ENCODE measurements around the gene PKD1L1. TPM values are rescaled to one million over a fixed set of nuclear protein-coding genes. Genes with fewer than 3 reads are reported as not detected.
A peak's percentile ranks its signal among the peaks of the same experiment; 100 is the strongest.
"Not testable (repeated sequence)": the region's sequence is repeated elsewhere in the genome, so short reads cannot be mapped to it uniquely, and the experiment has no call there.

PKD1L1 gene
- total RNA-seq, 1 experiment from 2014 or later: 0.07 TPM

- CTCF ChIA-PET; POLR2A ChIA-PET; H3K27ac Mint-ChIP-seq; H3K36me3 Mint-ChIP-seq; H3K4me3 Mint-ChIP-seq; DNase-seq (ENCODE audit: low spot score); ATAC-seq; H3K27me3 Mint-ChIP-seq (ENCODE audit: low read depth); H3K4me1 Mint-ChIP-seq: not testable (repeated sequence)
- peaks cover 26% of the 10 kb centered on the region for H3K9me3 Mint-ChIP-seq
- peak; percentile 36; the same call in 1 of the 2 replicates for TF ChIP-seq NFYB (CRISPR knock-in tag; conservative IDR thresholded peaks at IDR 0.05; ENCODE audit: low read depth)
Observed at GRCh38 chr7:47751724-47752123, 196.5 kb downstream of the PKD1L1 start.

GRCh38 chr7:47751043-47751442, 197.2 kb downstream of the PKD1L1 start:
- no peak for DNase-seq (ENCODE audit: low spot score)
- H3K27ac Mint-ChIP-seq: no peak overlapping the region
- peaks cover 26% of the 10 kb centered on the region for H3K9me3 Mint-ChIP-seq
- H3K4me3 Mint-ChIP-seq: no peak overlapping the region
- no peaks in the 10 kb centered on the region for H3K27me3 Mint-ChIP-seq (ENCODE audit: low read depth)
- POLR2A ChIA-PET: no interaction called here
- no peak for ATAC-seq
- no peaks in the 10 kb centered on the region for H3K4me1 Mint-ChIP-seq
- CTCF ChIA-PET: no interaction called here
- TF ChIP-seq ZNF396 (CRISPR knock-in tag; IDR thresholded peaks at IDR 0.05; ENCODE audit: borderline replicate concordance) (no peak), GRHL2 (CRISPR knock-in tag; IDR thresholded peaks at IDR 0.05; ENCODE audit: insufficient replicate concordance, severe bottlenecking) (no peak), PRDM15 (CRISPR knock-in tag; IDR thresholded peaks at IDR 0.05) (no peak), IRF1 (CRISPR knock-in tag; IDR thresholded peaks at IDR 0.05) (no peak), CREB1 (CRISPR knock-in tag; IDR thresholded peaks at IDR 0.05) (no peak), SP1 (CRISPR knock-in tag; conservative IDR thresholded peaks at IDR 0.05) (no peak), USF2 (CRISPR knock-in tag; IDR thresholded peaks at IDR 0.05) (no peak), ATF1 (CRISPR knock-in tag; IDR thresholded peaks at IDR 0.05) (no peak), NFE2L1 (CRISPR knock-in tag; IDR thresholded peaks at IDR 0.05) (no peak), CBFB (CRISPR knock-in tag; IDR thresholded peaks at IDR 0.05; ENCODE audit: low read depth) (no peak), USF1 (CRISPR knock-in tag; IDR thresholded peaks at IDR 0.05) (no peak), JUN (CRISPR knock-in tag; IDR thresholded peaks at IDR 0.05) (no peak), RORB (CRISPR knock-in tag; IDR thresholded peaks at IDR 0.05) (no peak), TEAD4 (CRISPR knock-in tag; IDR thresholded peaks at IDR 0.05) (no peak), ZSCAN18 (CRISPR knock-in tag; IDR thresholded peaks at IDR 0.05) (no peak), ARID4B (CRISPR knock-in tag; IDR thresholded peaks at IDR 0.05; ENCODE audit: borderline replicate concordance) (no peak)
- H3K36me3 Mint-ChIP-seq: peaks cover 4% of the 10 kb centered on the region; the same call in 1 of the 2 replicates
